ENCODE results near the gene COX20.
"Not testable (repeated sequence)": the region's sequence is repeated elsewhere in the genome, so short reads cannot be mapped to it uniquely, and the experiment has no call there.

- TF ChIP-seq SUZ12 (IDR thresholded peaks at IDR 0.05); FOXA1 (IDR thresholded peaks at IDR 0.05); SP1 (IDR thresholded peaks at IDR 0.05); BHLHE40 (IDR thresholded peaks at IDR 0.05; ENCODE audit: borderline replicate concordance); CTBP1 (IDR thresholded peaks at IDR 0.05; ENCODE audit: borderline replicate concordance); ARNT (IDR thresholded peaks at IDR 0.05); FOXM1 (IDR thresholded peaks at IDR 0.05; ENCODE audit: borderline replicate concordance); PKNOX1 (IDR thresholded peaks at IDR 0.05); ELF4 (IDR thresholded peaks at IDR 0.05); ZNF384 (IDR thresholded peaks at IDR 0.05); HDGF (IDR thresholded peaks at IDR 0.05; ENCODE audit: borderline replicate concordance); FOXK2 (IDR thresholded peaks at IDR 0.05); TARDBP (IDR thresholded peaks at IDR 0.05); LEF1 (IDR thresholded peaks at IDR 0.05; ENCODE audit: borderline replicate concordance): not testable (repeated sequence)
Measured at GRCh38 chr1:244794516-244794915, 40.9 kb upstream of the COX20 start.
